GM10248 (cell line): ENCODE results near the gene CCDC97.

Source experiments
- CTCF ChIA-PET: fragments of 300-600 bp; sonication (Branson Sonifier 250); formaldehyde crosslinking; extraction: SDS; loops from one replicate; lab custom pipeline; 2021; ENCODE audit warnings: antibody characterized with exemption; lab: Yijun Ruan, JAX
- POLR2A ChIA-PET: fragments of 350-650 bp; sonication (Branson Sonifier 250); formaldehyde crosslinking; extraction: SDS; loops from one replicate; lab custom pipeline; 2020; ENCODE audit warnings: antibody characterized with exemption; lab: Yijun Ruan, JAX
- DNase-seq: peaks from one replicate; pipeline ENCODE4 v3.0.0; 2012; ENCODE audit errors: extremely low spot score
- TF ChIP-seq, protein P1 (sequence below): IDR thresholded peaks from 2 replicates; pipeline ENCODE4 v1.5.1; 2012; ENCODE audit warnings: mild to moderate bottlenecking, low read depth; ENCODE audit errors: extremely low read depth, missing control alignments, control extremely low read depth

The CCDC97 gene

DNA sequence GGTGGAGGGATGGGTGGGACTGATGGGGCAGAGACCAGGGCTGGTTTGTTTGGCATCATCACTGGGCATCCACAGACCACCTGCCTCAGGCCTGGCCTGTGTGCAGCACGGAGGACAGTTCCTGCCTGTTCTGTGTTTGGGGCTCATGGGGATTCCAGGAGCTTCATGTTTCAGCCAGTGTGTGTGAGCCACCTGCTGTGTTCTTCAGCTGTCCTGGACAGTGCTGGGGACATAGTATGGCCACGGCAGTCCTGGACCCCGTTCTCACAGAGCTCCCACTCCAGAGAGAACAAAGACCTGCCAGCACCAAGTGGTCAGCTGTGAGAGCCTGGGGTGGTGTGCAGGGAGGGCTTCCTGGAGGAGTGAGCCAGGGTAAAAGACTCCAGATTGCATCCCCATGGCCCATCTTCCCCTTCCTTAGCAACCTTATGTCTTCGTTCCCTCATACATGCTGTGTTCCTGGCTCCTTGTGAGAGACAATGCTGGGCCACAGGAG, 2.0 kb upstream of the CCDC97 start:
- TF ChIP-seq, protein P1, sequence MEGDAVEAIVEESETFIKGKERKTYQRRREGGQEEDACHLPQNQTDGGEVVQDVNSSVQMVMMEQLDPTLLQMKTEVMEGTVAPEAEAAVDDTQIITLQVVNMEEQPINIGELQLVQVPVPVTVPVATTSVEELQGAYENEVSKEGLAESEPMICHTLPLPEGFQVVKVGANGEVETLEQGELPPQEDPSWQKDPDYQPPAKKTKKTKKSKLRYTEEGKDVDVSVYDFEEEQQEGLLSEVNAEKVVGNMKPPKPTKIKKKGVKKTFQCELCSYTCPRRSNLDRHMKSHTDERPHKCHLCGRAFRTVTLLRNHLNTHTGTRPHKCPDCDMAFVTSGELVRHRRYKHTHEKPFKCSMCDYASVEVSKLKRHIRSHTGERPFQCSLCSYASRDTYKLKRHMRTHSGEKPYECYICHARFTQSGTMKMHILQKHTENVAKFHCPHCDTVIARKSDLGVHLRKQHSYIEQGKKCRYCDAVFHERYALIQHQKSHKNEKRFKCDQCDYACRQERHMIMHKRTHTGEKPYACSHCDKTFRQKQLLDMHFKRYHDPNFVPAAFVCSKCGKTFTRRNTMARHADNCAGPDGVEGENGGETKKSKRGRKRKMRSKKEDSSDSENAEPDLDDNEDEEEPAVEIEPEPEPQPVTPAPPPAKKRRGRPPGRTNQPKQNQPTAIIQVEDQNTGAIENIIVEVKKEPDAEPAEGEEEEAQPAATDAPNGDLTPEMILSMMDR = no peak
- no peak for DNase-seq
- ChIA-PET CTCF (interaction anchor here (0.7 to 6.3 kb wide), 25 partner anchors 9 to 645 kb away, joined by 3 to 124 read pairs (median 4); partner anchors contain the start of gene HNRNPUL1), POLR2A (interaction anchor here (1.8 kb wide), 1 partner anchor 44 kb away, joined by 7 read pairs; the partner anchor contains the start of gene HNRNPUL1)

DNA sequence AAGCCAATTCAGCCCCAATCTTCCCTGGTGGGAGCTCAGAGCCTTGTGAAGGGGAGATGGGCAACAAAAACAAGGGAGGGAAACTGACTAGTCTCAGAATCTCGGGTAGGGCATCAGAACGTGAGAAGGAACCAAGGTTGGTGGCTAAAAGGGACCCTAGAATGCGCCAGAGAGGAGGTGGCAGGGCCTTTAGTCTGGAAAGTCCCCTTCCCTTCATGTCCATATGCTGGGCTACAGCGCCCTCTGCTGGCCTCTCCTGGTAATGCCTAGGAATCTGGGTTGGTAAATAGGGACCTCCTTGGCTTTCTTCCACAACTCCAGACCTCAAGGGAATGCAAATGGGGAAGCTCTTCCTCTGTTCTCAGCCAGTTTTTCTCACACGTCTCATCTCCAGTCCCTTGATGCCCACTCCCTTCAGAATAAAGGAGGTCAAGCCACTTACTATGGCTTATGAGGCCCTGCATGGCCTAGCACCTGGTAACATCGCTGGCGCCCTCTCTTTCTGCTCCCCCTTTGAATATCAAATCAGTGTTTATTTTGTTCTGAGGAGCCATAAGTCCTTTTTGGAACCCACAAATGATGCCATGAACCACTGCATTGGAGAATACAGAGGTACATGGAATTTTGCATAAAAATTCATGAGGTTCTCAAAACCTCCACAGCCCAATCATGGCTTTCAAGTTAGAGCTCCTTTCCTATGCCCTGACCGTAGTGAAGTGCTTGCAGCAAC, 1.4 kb upstream of the CCDC97 start:
- ChIA-PET CTCF (interaction anchor here (0.6 to 6.3 kb wide), 37 partner anchors 8 to 663 kb away, joined by 3 to 124 read pairs (median 4); partner anchors contain the start of gene HNRNPUL1), POLR2A (interaction anchor here (1.0 to 1.8 kb wide), 2 partner anchors 44 kb away, joined by 3 to 7 read pairs; partner anchors contain the start of gene HNRNPUL1)
- peak; percentile 78 for DNase-seq
- TF ChIP-seq, protein P1 = peak; percentile 98

DNA sequence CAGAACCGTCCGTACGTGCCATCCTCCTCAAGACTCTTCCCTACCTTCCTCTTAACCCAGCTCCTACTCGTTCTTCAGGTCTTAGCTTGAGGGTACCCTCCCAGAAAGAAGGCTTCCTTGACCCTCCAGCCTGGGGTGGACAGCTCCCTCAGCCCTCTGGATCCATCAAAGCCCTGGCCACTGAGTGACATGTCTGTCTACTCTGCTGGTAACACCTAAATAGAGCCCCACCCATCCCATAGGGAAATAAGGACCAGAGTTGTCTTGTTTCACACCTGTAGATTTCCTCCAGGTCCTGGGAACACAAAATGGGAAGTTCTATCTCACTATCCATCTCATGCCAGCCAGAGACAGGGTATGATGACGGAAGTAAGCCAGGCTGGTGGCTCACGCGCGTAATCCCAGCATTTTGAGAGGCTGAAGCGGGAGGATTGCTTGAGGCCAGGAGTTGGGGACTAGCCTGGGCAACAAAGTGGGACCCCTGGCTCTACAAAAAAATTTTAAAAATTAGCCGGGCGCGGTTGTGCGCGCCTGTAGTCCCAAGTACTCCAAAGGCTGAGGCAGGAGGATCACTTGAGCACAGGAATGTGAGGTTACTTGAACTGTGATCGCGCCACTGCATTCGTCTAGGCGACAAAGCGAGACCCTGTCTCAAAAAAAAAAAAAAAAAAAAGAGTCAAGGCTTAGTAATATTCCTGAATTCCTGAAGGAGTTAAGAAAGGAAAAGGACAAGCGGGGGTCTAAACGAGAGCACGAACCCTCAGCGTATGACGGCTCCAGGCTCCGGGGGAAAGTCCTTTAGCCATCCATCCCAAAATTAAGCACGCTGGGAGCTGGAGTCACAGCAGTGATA, 566 bp upstream of the CCDC97 start:
- CTCF ChIA-PET = interaction anchor here (0.6 to 6.3 kb wide), 30 partner anchors 8 to 664 kb away, joined by 3 to 124 read pairs (median 5); partner anchors contain the start of gene HNRNPUL1
- POLR2A ChIA-PET = interaction anchor here (0.7 to 1.8 kb wide), 3 partner anchors 12 to 45 kb away, joined by 3 to 7 read pairs (median 4); partner anchors contain the start of gene HNRNPUL1
- no peak for DNase-seq
- TF ChIP-seq, protein P1 = no peak

DNA sequence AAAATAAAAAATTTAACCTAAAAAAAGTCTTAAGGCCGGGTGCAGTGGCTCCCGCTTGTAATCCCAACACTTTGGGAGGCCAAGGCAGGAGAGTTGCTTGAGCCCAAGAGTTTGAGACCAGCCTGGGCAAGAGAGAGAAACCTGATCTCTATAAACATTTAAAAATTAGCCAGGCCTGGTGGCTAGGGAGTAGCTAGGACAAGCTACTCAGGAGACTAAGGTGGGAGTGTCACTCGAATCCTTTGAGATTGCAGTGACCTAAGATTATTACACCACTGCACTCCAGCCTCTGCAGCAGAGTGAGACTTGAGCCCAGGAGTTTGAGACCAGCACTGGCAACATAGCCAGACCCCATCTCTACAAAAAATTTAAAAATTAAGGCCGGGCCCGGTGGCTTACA, 1.1 kb downstream of the CCDC97 start:
- no peak for DNase-seq
- ChIA-PET CTCF (interaction anchor here (1.0 to 6.3 kb wide), 3 partner anchors 16 to 47 kb away, joined by 3 to 124 read pairs (median 3); partner anchors contain the start of gene HNRNPUL1), POLR2A (interaction anchor here (1.0 kb wide), 1 partner anchor 40 kb away, joined by 3 read pairs; no protein-coding TSS in a partner anchor)
- TF ChIP-seq, protein P1 = no peak

DNA sequence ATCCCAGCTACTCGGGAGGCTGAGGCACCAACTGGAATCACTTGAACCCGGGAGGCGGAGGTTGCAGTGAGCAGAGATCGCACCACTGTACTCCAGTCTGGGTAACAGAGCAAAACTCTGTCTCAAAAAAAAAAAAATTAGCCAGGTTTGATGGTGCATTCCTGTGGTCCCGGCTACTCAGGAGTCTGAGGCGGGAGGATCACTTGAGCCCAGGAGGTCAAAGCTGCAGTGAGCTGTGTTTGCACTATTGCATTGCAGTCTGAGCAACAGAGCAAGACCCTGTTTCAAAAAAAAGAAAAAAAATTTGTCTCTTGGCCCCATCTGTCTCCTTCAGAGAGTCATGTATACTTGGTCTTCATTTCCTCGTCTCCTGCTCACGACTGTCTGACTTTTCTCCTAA, 1.6 kb downstream of the CCDC97 start:
- DNase-seq = no peak
- CTCF ChIA-PET = interaction anchor here (1.0 to 6.3 kb wide), 3 partner anchors 16 to 48 kb away, joined by 3 to 124 read pairs (median 3); partner anchors contain the start of gene HNRNPUL1
- TF ChIP-seq, protein P1 = no peak
- POLR2A ChIA-PET = interaction anchor here (0.6 to 1.0 kb wide), 2 partner anchors 40 to 104 kb away, joined by 3 read pairs; no protein-coding TSS in a partner anchor
